Measurements from ENCODE around the gene MTUS2. TPM values are rescaled to one million over a fixed set of nuclear protein-coding genes. Genes with fewer than 3 reads are reported as not detected.

The MTUS2 gene
- total RNA-seq, 1 donor, result 0.36 TPM

GRCh38 chr13:29530901-29531300 lies 710.8 kb downstream of the MTUS2 start:
- TF ChIP-seq, protein P1, sequence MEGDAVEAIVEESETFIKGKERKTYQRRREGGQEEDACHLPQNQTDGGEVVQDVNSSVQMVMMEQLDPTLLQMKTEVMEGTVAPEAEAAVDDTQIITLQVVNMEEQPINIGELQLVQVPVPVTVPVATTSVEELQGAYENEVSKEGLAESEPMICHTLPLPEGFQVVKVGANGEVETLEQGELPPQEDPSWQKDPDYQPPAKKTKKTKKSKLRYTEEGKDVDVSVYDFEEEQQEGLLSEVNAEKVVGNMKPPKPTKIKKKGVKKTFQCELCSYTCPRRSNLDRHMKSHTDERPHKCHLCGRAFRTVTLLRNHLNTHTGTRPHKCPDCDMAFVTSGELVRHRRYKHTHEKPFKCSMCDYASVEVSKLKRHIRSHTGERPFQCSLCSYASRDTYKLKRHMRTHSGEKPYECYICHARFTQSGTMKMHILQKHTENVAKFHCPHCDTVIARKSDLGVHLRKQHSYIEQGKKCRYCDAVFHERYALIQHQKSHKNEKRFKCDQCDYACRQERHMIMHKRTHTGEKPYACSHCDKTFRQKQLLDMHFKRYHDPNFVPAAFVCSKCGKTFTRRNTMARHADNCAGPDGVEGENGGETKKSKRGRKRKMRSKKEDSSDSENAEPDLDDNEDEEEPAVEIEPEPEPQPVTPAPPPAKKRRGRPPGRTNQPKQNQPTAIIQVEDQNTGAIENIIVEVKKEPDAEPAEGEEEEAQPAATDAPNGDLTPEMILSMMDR (IDR thresholded peaks at IDR 0.05; ENCODE audit: insufficient read depth, low read length), result no peak
- no peak overlapping the region for H3K4me3 ChIP-seq (ENCODE audit: low read depth, low read length)
- no peak for DNase-seq (ENCODE audit: low read depth)

DNA sequence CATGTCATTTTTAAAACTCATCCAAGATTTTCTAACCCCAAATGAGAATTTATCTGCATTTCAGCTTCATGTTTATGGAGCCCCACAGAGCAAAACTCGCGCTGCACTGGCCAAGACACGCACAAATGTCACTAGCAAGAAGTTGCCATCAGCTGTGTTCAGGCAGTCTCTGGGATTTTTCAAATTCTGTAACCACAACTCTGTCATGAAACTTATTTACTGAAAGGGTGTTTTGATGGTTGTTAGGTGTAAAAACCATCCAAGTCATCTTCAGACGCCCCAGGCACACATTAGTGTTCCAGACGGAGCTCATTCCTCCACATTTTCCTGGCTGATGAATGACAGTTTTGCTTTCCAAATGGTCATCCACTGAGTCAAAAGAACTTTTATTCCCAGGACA lies 712.0 kb downstream of the MTUS2 start:
- TF ChIP-seq, protein P1 (IDR thresholded peaks at IDR 0.05; ENCODE audit: insufficient read depth, low read length), result no peak
- H3K4me3 ChIP-seq (ENCODE audit: low read depth, low read length), result no peak overlapping the region
- no peak for DNase-seq (ENCODE audit: low read depth)

DNA sequence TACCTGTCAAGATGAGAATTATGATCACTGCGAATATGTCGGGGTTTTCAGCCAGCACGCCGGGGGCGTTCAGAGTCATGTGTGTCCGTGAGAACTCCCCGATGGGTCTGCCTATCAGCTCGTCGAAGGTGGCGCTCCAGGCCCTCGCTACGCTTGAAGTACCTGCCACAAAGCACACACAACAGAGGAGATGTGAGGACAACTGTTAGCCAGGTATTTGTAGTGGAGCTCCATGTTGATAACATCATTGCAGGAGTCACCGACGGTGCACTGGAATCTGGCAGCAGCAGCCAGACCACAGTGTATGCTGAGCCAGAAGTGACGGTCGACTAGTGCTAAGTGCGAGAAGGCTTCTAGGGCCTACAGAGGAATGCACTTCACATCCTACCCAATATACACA lies 712.7 kb downstream of the MTUS2 start:
- H3K4me3 ChIP-seq (ENCODE audit: low read depth, low read length), result no peak overlapping the region
- DNase-seq (ENCODE audit: low read depth), result no peak
- TF ChIP-seq, protein P1 (IDR thresholded peaks at IDR 0.05; ENCODE audit: insufficient read depth, low read length), result no peak

DNA sequence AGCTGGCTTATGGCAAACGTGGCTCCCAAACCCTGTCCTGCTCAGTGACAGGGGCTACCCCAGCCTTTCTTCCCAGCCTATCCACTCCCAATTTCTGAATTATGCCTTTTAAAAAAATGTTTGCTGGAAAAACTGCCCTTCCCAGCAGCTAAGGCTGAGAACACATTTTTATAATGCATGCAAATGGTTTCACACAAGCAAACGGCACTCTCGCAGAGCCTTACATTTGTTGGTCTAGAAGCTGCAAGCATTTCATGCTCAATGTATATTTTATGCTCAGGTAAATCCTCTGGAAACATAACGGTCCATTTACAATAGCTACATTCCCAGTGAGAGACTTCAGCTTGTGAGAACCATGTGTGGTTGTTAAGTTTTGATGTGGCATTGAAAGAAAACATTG lies 713.9 kb downstream of the MTUS2 start:
- DNase-seq (ENCODE audit: low read depth), result no peak
- no peak overlapping the region for H3K4me3 ChIP-seq (ENCODE audit: low read depth, low read length)
- TF ChIP-seq, protein P1 (IDR thresholded peaks at IDR 0.05; ENCODE audit: insufficient read depth, low read length), result no peak

DNA sequence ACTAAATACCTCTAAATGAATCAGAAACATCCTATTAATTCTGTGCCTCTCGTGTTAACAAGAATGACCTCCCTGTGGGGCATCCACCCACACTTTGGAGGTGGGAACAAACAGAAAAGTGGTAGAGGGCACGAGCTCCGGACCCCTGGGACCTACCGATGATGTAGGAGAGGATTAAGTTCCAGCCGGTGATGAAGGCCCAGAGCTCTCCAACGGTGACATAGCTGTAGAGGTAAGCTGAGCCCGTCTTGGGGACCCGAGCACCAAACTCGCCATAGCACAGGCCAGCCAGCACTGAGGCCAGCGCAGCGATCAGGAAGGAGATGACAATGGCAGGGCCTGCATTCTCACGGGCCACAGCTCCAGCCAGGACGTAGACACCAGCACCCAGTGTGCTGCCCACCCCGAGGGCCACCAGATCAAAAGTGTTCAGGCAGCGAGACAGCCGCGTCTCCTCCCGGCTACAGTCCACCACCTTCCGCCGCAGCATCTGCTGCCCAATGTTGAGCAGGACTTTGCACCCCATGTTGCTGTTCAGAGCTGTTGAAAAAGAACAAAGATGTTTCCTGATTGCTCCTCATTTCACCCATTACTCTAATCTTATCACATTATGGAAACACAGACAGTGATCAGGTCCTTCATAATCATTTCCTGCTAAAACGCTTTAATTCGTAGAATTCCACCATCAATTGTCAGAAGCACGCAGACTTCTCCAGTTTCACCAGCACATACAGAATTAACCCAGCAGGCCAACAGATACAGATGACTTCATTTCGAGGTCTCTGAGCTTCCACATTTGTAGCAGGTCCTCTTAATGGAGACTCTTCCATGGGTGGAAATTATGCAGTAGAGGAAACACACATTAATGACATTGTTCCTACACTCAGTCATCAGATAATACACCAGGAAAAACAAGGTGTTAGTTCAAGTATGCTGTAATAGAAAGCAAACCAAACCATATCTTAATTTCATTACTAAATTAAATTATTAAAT lies 715.8 kb downstream of the MTUS2 start:
- TF ChIP-seq, protein P1 (IDR thresholded peaks at IDR 0.05; ENCODE audit: insufficient read depth, low read length), result no peak
- DNase-seq (ENCODE audit: low read depth), result no peak
- no peak overlapping the region for H3K4me3 ChIP-seq (ENCODE audit: low read depth, low read length)

- TF ChIP-seq, protein P1 (IDR thresholded peaks at IDR 0.05; ENCODE audit: insufficient read depth, low read length), result no peak
- DNase-seq (ENCODE audit: low read depth), result no peak
- H3K4me3 ChIP-seq (ENCODE audit: low read depth, low read length), result no peak overlapping the region
Observed at GRCh38 chr13:29536853-29537252, 716.7 kb downstream of the MTUS2 start.

All from fibroblast of the aortic adventitia (primary cell).